K562 (cell line): ENCODE results near the gene DGKZ. TPM values are rescaled to one million over a fixed set of nuclear protein-coding genes. Genes with fewer than 3 reads are reported as not detected.

Experiments
- BRD4 ChIP-seq: fragments of 200-600 bp; sonication (generic); IDR thresholded peaks from 2 replicates; pipeline ENCODE4 v1.6.1; 2017; ENCODE audit warnings: inconsistent platforms
- E2F3 ChIP-seq: fragments of 250-450 bp; sonication (Bioruptor Pico); IDR thresholded peaks from 2 replicates; pipeline ENCODE4 v1.4.0; 2020; ENCODE audit warnings: mild to moderate bottlenecking
- ELF4 ChIP-seq: fragments of 450-650 bp; formaldehyde crosslinking; IDR thresholded peaks from 2 replicates; pipeline ENCODE4 v1.4.0; 2022; ENCODE audit warnings: missing genetic modification characterization
- FOS ChIP-seq: IDR thresholded peaks from 3 replicates; pipeline ENCODE4 v1.6.1; 2011; ENCODE audit not compliant: insufficient read length; ENCODE audit errors: extremely low read depth
- HES1 ChIP-seq: fragments of 450-650 bp; IDR thresholded peaks from 2 replicates; pipeline ENCODE4 v1.6.1; 2016; ENCODE audit warnings: low read depth, mild to moderate bottlenecking, moderate library complexity
- HNRNPLL ChIP-seq: fragments of 200-400 bp; formaldehyde crosslinking; IDR thresholded peaks from 2 replicates; pipeline ENCODE4 v1.6.1; 2017; ENCODE audit warnings: low read length, low read depth, mild to moderate bottlenecking; ENCODE audit not compliant: poor library complexity, severe bottlenecking
- ILF3 ChIP-seq: fragments of 450-650 bp; IDR thresholded peaks from 2 replicates; pipeline ENCODE4 v1.6.1; 2018; ENCODE audit warnings: antibody characterized with exemption, mild to moderate bottlenecking, moderate library complexity, borderline replicate concordance
- IRF9 ChIP-seq: fragments of 450-650 bp; IDR thresholded peaks from 2 replicates; pipeline ENCODE4 v1.6.1; 2016; ENCODE audit warnings: missing biosample characterization, missing genetic modification characterization
- JUNB ChIP-seq: fragments of 450-650 bp; formaldehyde crosslinking; conservative IDR thresholded peaks from 2 replicates; pipeline ENCODE4 v1.4.0; 2020; ENCODE audit warnings: mild to moderate bottlenecking
- MAFG ChIP-seq: fragments of 450-650 bp; conservative IDR thresholded peaks from 2 replicates; pipeline ENCODE4 v1.6.1; 2016; ENCODE audit warnings: missing genetic modification characterization, missing compliant biosample characterization
- MCM2 ChIP-seq: fragments of 450-650 bp; IDR thresholded peaks from 2 replicates; pipeline ENCODE4 v1.6.1; 2017; ENCODE audit warnings: low read depth, mild to moderate bottlenecking
- MYC ChIP-seq, 2 experiments: fragments of 250-450 bp in 1 of 2; sonication (Bioruptor Pico) in 1 of 2; IDR thresholded peaks; 2 replicates each; pipeline versions ENCODE4 v1.5.1 to v1.6.1; 2012 to 2021; ENCODE audit warnings: low read depth in 2 of 2, borderline replicate concordance in 1 of 2, improper control_type of control experiment in 1 of 2, low read length in 1 of 2, mild to moderate bottlenecking in 1 of 2, moderate library complexity in 1 of 2
- PPARD ChIP-seq: fragments of 250-450 bp; sonication (Bioruptor Pico); IDR thresholded peaks from 2 replicates; pipeline ENCODE4 v1.8.0; 2022; ENCODE audit warnings: inconsistent platforms, mild to moderate bottlenecking, moderate library complexity
- SREBF2 ChIP-seq: sonication (generic); formaldehyde crosslinking; IDR thresholded peaks from 2 replicates; pipeline ENCODE4 v1.4.0; 2020; ENCODE audit warnings: mild to moderate bottlenecking, missing genetic modification reagents
- THRAP3 ChIP-seq: fragments of 450-650 bp; IDR thresholded peaks from 2 replicates; pipeline ENCODE4 v1.6.1; 2016; ENCODE audit warnings: mild to moderate bottlenecking, inconsistent platforms, borderline replicate concordance
- TOE1 ChIP-seq, 2 experiments: fragments of 450-650 bp in 1 of 2; sonication (generic) in 1 of 2; formaldehyde crosslinking in 1 of 2; IDR thresholded peaks; 2 replicates each; pipeline versions ENCODE4 v1.7.1 to v1.8.0; 2016 to 2022; ENCODE audit warnings: borderline replicate concordance in 2 of 2, mild to moderate bottlenecking in 2 of 2, antibody characterized with exemption in 1 of 2, inconsistent platforms in 1 of 2, low read depth in 1 of 2, missing genetic modification reagents in 1 of 2, moderate library complexity in 1 of 2
- TRIM24 ChIP-seq, 2 experiments: fragments of 450-650 bp; IDR thresholded peaks; 2 replicates each; pipeline ENCODE4 v1.6.1; 2016
- U2AF1 ChIP-seq: fragments of 200-400 bp; formaldehyde crosslinking; optimal IDR thresholded peaks from 2 replicates; pipeline ENCODE3; 2017; ENCODE audit warnings: mild to moderate bottlenecking, low read depth, low read length, moderate library complexity
- ZNF143 ChIP-seq: sonication (generic); formaldehyde crosslinking; IDR thresholded peaks from 2 replicates; pipeline ENCODE4 v1.9.0; 2022; ENCODE audit warnings: mild to moderate bottlenecking, missing genetic modification reagents
- ZNF280B ChIP-seq: fragments of 250-450 bp; sonication (Bioruptor Pico); IDR thresholded peaks from 2 replicates; pipeline ENCODE4 v1.5.1; 2021; ENCODE audit warnings: mild to moderate bottlenecking
- ZNF282 ChIP-seq: sonication (generic); formaldehyde crosslinking; IDR thresholded peaks from 2 replicates; pipeline ENCODE4 v1.8.1; 2023; ENCODE audit warnings: missing genetic modification reagents
- ZNF511 ChIP-seq: sonication (generic); formaldehyde crosslinking; IDR thresholded peaks from 2 replicates; pipeline ENCODE4 v1.8.0; 2022; ENCODE audit warnings: mild to moderate bottlenecking, missing genetic modification reagents
- ZNF644 ChIP-seq: fragments of 200-800 bp; sonication (Bioruptor generic); IDR thresholded peaks from 2 replicates; pipeline ENCODE4 v1.6.1; 2016; ENCODE audit warnings: low read depth, missing genetic modification characterization, missing compliant biosample characterization
- polyA plus RNA-seq, 8 experiments: library from polyadenylated mRNA; depleted of rRNA in 4 of 8; stranded (reverse) in 5 of 8; unstranded in 3 of 8; fragments of >200 nt; fragmentation: Nextera tagmentation in 2 of 8; fragmentation: Illumina TruSeq in 1 of 8; extraction: Ambion mirVana in 2 of 8; extraction: Trizol in 1 of 8; gene quantifications; 2 replicates each; pipeline versions ENCODE4 v1.2.1 to v1.2.3, GENCODE V29; 2011 to 2014; ENCODE audit warnings: inconsistent platforms in 1 of 8, missing spikeins in 1 of 8
- total RNA-seq, 7 experiments: library from RNA; depleted of rRNA in 6 of 7; stranded (reverse); fragments of >200 nt in 6 of 7; fragmentation: Illumina TruSeq in 2 of 7; extraction: Trizol in 2 of 7; gene quantifications; 2 replicates each; pipeline versions ENCODE4 v1.2.1 to v1.2.3, GENCODE V29; 2011 to 2021; ENCODE audit warnings: low replicate concordance in 1 of 7

The DGKZ gene
- total and polyA plus RNA-seq, 9 of the 15 experiments (the other 6 are each of a cell fraction or from before 2014, with no cell fraction given): 0.51 to 100 (median 44.2) TPM

DNA sequence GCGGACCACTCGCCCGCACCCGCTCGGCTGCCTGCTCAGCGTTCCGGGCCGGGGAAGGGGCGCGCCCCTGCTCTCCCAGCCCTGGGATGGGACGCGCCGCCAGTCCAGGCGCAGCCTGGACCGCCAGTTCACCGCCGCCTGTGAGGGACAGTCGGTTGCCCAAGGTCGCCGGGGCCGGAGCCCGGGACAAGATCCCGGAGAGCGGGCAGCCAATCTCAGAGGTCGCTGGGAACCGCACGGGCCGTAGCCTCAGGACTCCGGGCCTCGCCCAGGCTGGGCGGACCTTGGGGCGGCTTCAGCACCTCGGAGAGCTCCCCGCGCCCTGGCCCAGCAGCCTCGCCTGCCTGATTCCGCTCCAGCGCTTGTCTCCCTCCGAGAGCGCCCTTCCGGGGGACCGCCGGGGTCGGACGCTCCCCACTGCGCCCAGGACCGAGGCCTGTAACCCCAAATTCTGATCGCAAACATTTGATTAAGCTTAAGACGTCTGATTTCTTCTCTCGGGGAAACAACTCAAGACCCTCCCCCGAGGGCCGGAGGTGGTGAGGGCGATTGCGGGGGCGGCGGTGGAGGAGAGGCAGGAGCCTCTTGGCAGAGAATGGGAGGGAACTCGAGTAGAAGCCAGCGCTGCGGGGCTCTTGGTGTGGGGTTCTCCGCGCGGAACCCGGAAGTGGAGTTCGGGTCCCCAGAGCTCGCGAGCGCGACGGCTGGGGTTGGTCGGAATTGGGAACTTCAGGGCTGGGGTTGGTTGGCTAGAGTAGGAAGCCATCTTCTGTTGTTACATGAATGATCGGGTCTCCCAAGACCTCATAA lies 45.4 kb downstream of the DGKZ start (continued):
- TF ChIP-seq ZNF511 (CRISPR knock-in tag): peak; percentile 99
- TF ChIP-seq TRIM24 (IDR thresholded peaks at IDR 0.05): no peak
- TF ChIP-seq MCM2: no peak
- TF ChIP-seq E2F3: no peak
- no peak for TF ChIP-seq JUNB (CRISPR knock-in tag)
- no peak for TF ChIP-seq HNRNPLL
- TF ChIP-seq ELF4: no peak
- TF ChIP-seq IRF9 (tag): no peak
- TF ChIP-seq ZNF143 (CRISPR knock-in tag): no peak
- TF ChIP-seq ZNF644 (tag): no peak
- no peak for TF ChIP-seq PPARD
- no peak for TF ChIP-seq HES1
- TF ChIP-seq SREBF2 (CRISPR knock-in tag): no peak
- no peak for TF ChIP-seq BRD4
- TF ChIP-seq MAFG (tag): no peak
- no peak for TF ChIP-seq U2AF1
- TF ChIP-seq ILF3: no peak
- TF ChIP-seq TOE1 (IDR thresholded peaks at IDR 0.05; ENCODE audit: borderline replicate concordance): 0 out of 2 replicates have a peak, but pooled peaks have one; percentile 32
- no peak; the same call in 1 of the 2 replicates for TF ChIP-seq TOE1 (CRISPR knock-in tag; IDR thresholded peaks at IDR 0.05; ENCODE audit: borderline replicate concordance, low read depth)
- TF ChIP-seq FOS: no peak
- TF ChIP-seq THRAP3: no peak
- no peak for TF ChIP-seq ZNF280B (CRISPR knock-in tag)
- peak; percentile 55; the same call in 1 of the 2 replicates for TF ChIP-seq MYC (IDR thresholded peaks at IDR 0.05; ENCODE audit: low read depth, low read length)
- no peak for TF ChIP-seq MYC (CRISPR knock-in tag; IDR thresholded peaks at IDR 0.05; ENCODE audit: borderline replicate concordance, low read depth)
- TF ChIP-seq ZNF282 (CRISPR knock-in tag): peak; percentile 83; the same call in 1 of the 2 replicates
